ENCODE data around the gene UXT. TPM values are rescaled to one million over a fixed set of nuclear protein-coding genes. Genes with fewer than 3 reads are reported as not detected.
A peak's percentile ranks its signal among the peaks of the same experiment; 100 is the strongest.

The UXT gene
- total RNA-seq, 2 donors from 2014 or later, result 75.5 to 173 TPM

- no peaks in the 10 kb centered on the region for H3K9me3 ChIP-seq
- no peaks in the 10 kb centered on the region for H3K4me1 ChIP-seq (replicated peaks)
- H3K27me3 ChIP-seq (replicated peaks; ENCODE audit: insufficient read depth), result no peaks in the 10 kb centered on the region
- H3K27ac ChIP-seq, result no peak overlapping the region
- H3K4me3 ChIP-seq, result no peak overlapping the region
- no peaks in the 10 kb centered on the region for H3K36me3 ChIP-seq
- no peak for DNase-seq (ENCODE audit: low spot score)
- intact Hi-C loops (cut with DNase I), result no loop called here
- peak in 1 of 4 experiments; percentile 19 for TF ChIP-seq CTCF (IDR thresholded peaks at IDR 0.05)
- no peak for TF ChIP-seq POLR2AphosphoS5 (IDR thresholded peaks at IDR 0.05)
- WGBS, result 55% methylated on average over 12 of the region's 12 CpGs
Observed at GRCh38 chrX:47644557-47645091, 14.4 kb downstream of the UXT start.

- H3K36me3 ChIP-seq, result no peaks in the 10 kb centered on the region
- no peaks in the 10 kb centered on the region for H3K9me3 ChIP-seq
- no peaks in the 10 kb centered on the region for H3K27me3 ChIP-seq (replicated peaks; ENCODE audit: insufficient read depth)
- H3K4me1 ChIP-seq (replicated peaks), result no peaks in the 10 kb centered on the region
- intact Hi-C loops (cut with DNase I), result no loop called here
- 16% methylated on average over 2 of the region's 2 CpGs for WGBS
- H3K4me3 ChIP-seq, result no peak overlapping the region
- DNase-seq (ENCODE audit: low spot score), result no peak
- TF ChIP-seq POLR2AphosphoS5 (IDR thresholded peaks at IDR 0.05) (peak; percentile 9), CTCF (IDR thresholded peaks at IDR 0.05) (peak in 2 of 4 experiments; percentile 29 to 35), POLR2A (IDR thresholded peaks at IDR 0.05) (no peak)
- no peak overlapping the region for H3K27ac ChIP-seq
Observed at GRCh38 chrX:47643926-47644325, 15.1 kb downstream of the UXT start.

- Histone ChIP-seq H3K27ac (no peak overlapping the region), H3K36me3 (no peaks in the 10 kb centered on the region), H3K27me3 (replicated peaks; ENCODE audit: insufficient read depth) (no peaks in the 10 kb centered on the region), H3K4me1 (replicated peaks) (no peaks in the 10 kb centered on the region), H3K9me3 (no peaks in the 10 kb centered on the region), H3K4me3 (no peak overlapping the region)
- WGBS, result 92% methylated on average over 14 of the region's 14 CpGs
- DNase-seq (ENCODE audit: low spot score), result no peak
- no peak for TF ChIP-seq CTCF (IDR thresholded peaks at IDR 0.05)
- TF ChIP-seq POLR2AphosphoS5 (IDR thresholded peaks at IDR 0.05), result no peak
- no peak for TF ChIP-seq POLR2A (IDR thresholded peaks at IDR 0.05)
- intact Hi-C loops (cut with DNase I), result no loop called here
Observed at GRCh38 chrX:47638816-47639215, 20.2 kb downstream of the UXT start.

GRCh38 chrX:47637546-47638195, 21.3 kb downstream of the UXT start:
- Histone ChIP-seq H3K27ac (no peak overlapping the region), H3K4me1 (replicated peaks) (no peaks in the 10 kb centered on the region), H3K36me3 (no peaks in the 10 kb centered on the region), H3K4me3 (no peak overlapping the region), H3K9me3 (no peaks in the 10 kb centered on the region), H3K27me3 (replicated peaks; ENCODE audit: insufficient read depth) (no peaks in the 10 kb centered on the region)
- 44% methylated on average over 18 of the region's 31 CpGs for WGBS
- DNase-seq (ENCODE audit: low spot score), result no peak
- TF ChIP-seq POLR2A (IDR thresholded peaks at IDR 0.05) (no peak), POLR2AphosphoS5 (IDR thresholded peaks at IDR 0.05) (no peak), CTCF (IDR thresholded peaks at IDR 0.05) (no peak)
- intact Hi-C loops (cut with DNase I), result no loop called here
